ENCODE results near the gene SRCIN1. TPM values are rescaled to one million over a fixed set of nuclear protein-coding genes. Genes with fewer than 3 reads are reported as not detected.
"Not testable (repeated sequence)": the region's sequence is repeated elsewhere in the genome, so short reads cannot be mapped to it uniquely, and the experiment has no call there.

The SRCIN1 gene
- total RNA-seq, 1 experiment from 2014 or later = 6.0 TPM

- peak; percentile 94 for DNase-seq (ENCODE audit: low spot score)
Observed at GRCh38 chr17:38484242-38485145, 121.3 kb downstream of the SRCIN1 start.

- not testable (repeated sequence) for DNase-seq (ENCODE audit: low spot score)
Observed at GRCh38 chr17:38482700-38483043, 123.1 kb downstream of the SRCIN1 start.

- DNase-seq (ENCODE audit: low spot score) = not testable (repeated sequence)
Observed at GRCh38 chr17:38482039-38482699, 123.6 kb downstream of the SRCIN1 start.

Other genes starting within 250 kb of the SRCIN1 start
- 326 and 391 TPM in 2 replicates for gene ARHGAP23, start 177.5 kb downstream of the SRCIN1 start, total RNA-seq (2014; rRNA removed; shearing (Covaris generic))
- 11.1 and 13.9 TPM in 2 replicates for gene EPOP, start 69.0 kb upstream of the SRCIN1 start, total RNA-seq (2014; rRNA removed; shearing (Covaris generic))
- 219 and 252 TPM in 2 replicates for gene MLLT6, start 99.3 kb upstream of the SRCIN1 start, total RNA-seq (2014; rRNA removed; shearing (Covaris generic))
- gene CISD3, start 124.4 kb upstream of the SRCIN1 start, total RNA-seq (2014; rRNA removed; shearing (Covaris generic)) = 54.0 and 100 TPM in 2 replicates
- 8.7 and 18.9 TPM in 2 replicates for gene PCGF2, start 142.4 kb upstream of the SRCIN1 start, total RNA-seq (2014; rRNA removed; shearing (Covaris generic))
- gene PSMB3, start 146.8 kb upstream of the SRCIN1 start, total RNA-seq (2014; rRNA removed; shearing (Covaris generic)) = 828 and 837 TPM in 2 replicates
- 39.6 and 62.1 TPM in 2 replicates for gene PIP4K2B, start 193.6 kb upstream of the SRCIN1 start, total RNA-seq (2014; rRNA removed; shearing (Covaris generic))
- 28.7 and 33.9 TPM in 2 replicates for gene CWC25, start 219.4 kb upstream of the SRCIN1 start, total RNA-seq (2014; rRNA removed; shearing (Covaris generic))
- gene RPL23, start 247.8 kb upstream of the SRCIN1 start, total RNA-seq (2014; rRNA removed; shearing (Covaris generic)) = 2,011 and 2,221 TPM in 2 replicates

Measured in HT-29 (cell line).